Measurements from ENCODE around the gene VWA5B1. TPM values are rescaled to one million over a fixed set of nuclear protein-coding genes. Genes with fewer than 3 reads are reported as not detected.

Gene VWA5B1
- polyA plus RNA-seq, 3 donors = 1.3 to 5.4 (median 1.5) TPM

DNA sequence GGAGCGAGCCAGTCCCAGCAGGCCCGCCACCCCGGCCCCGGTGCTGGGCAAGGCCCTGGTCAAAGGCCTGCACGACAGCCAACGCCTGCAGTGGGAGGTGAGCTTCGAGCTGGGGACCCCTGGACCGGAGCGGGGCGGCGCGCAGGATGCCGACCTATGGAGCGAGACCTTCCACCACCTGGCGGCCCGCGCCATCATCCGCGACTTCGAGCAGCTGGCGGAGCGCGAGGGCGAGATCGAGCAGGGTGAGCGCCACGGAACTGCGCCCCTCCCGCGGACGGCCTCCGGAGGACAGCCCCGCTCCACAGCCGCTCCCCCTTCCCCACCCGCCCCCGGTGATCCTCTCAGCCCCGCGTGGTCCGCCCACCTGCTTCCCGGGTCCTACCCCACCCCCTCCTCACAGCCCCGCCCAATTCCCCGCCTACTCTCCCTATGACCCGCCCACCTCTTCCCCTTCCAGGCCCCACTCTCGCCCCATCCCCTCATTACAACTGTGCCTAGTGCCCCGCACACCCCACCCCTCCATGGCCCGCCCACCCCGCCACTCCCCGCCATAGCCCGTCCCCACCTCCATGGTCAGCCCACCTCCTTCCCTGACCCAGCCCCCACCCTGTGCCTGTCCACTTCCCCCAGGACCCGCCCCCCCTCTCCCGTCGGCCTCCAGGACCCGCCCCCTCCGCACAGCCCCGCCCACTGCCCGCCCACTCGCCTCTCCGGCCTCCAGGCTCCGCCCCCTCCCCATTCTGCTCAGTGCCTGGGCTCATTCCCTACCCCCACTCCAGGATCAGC is 52.7 kb downstream of the VWA5B1 start:
- peak in 8 of 11 donors; percentile 47 to 67 (median 58) for DNase-seq (ENCODE audit: extremely low read depth in 1 of 11, low read depth in 9 of 11, low spot score in 4 of 11)

DNA sequence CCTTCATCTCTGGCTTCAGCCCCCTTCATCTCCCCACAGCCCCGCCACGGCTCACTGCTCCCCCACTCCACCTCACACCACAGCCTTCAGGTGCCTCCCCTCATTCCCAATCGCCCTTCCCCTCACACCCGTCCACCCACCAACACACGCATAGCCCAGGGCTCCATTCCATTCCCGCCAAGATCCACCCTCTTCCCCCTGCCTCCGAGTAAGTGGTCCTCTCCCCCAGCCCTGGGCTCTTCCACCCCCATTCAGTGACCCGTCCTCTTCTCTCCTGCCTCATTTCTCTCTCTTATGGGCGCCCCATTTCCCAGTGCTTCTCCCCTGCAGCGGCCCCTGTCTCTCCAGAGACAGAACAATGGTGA is 53.2 kb downstream of the VWA5B1 start:
- DNase-seq (ENCODE audit: extremely low read depth in 1 of 11, low read depth in 9 of 11, low spot score in 4 of 11) = no peak

DNA sequence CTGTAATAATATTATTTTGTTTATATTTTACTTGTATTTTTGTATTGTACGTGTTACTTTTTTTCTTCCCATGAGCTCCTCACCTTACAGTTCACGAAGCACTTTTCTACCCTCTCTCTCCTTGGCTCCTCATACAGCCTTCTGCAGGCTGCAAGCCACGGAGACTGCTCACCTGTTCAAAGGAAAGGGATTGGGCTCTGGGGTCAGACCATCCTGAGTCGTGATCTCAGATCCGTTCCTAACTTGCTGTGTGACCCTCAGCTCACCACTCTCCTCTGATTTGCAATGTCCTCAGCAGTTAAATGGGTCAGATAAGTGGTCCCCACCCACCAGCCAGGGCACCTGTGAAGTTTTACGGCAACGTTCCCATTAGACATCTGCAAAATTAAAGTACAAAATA is 54.1 kb downstream of the VWA5B1 start:
- DNase-seq (ENCODE audit: extremely low read depth in 1 of 11, low read depth in 9 of 11, low spot score in 4 of 11) = no peak

DNA sequence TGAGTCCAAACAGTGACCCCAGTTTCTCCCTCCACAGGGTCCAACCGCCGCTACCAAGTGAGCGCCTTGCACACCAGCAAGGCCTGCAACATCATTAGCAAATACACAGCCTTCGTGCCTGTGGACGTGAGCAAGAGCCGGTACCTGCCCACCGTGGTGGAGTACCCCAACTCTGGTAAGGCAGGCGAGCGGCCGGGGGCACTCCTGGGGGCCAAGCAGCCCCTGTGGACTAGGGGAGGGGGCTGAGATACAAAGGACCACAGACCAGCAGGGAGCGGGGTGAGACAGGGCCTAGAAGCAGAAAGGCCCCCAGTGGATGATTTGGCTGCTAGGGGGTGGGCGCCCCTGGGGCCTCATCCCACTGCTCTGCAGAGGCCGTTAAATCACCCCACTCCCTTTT is 54.7 kb downstream of the VWA5B1 start:
- DNase-seq (ENCODE audit: extremely low read depth in 1 of 11, low read depth in 9 of 11, low spot score in 4 of 11) = no peak

DNA sequence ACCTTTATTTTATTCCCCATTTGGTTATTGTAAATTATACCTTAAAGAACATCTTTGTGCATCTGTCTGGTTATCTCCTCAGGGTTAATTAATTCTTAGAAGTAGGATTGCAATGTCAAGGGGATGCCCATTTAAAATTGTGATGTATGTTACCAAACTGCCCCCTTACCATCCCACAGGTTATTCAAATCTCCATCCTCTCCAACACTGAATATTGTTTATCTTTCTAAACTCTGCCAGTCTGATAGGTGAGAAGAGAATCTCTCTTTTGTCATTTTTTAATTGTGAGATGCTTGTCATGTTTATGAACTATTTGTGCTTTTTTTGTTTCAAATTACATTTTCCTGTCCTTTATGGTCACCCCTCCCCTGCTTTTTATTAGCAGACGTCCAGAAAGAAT is 55.8 kb downstream of the VWA5B1 start:
- DNase-seq (ENCODE audit: extremely low read depth in 1 of 11, low read depth in 9 of 11, low spot score in 4 of 11) = no peak

DNA sequence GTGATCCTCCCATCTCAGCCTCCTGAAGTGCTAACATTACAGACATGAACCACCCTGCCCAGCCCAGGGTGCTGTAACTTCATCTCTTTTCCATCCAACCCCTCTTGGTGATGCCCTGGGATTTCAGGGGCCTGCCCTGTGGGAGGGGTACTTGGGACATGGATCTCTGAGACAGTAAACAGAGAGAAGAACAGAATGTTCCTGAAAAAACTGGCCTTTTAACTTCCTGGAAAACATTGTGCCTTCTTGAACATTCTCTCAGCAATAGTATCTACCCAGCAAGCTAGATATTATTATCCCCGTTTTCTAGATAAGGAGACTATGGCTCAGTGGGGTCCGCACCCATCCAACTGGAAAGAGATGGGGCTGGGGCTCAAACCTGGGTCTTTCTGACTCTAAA is 57.0 kb downstream of the VWA5B1 start:
- no peak for DNase-seq (ENCODE audit: extremely low read depth in 1 of 11, low read depth in 9 of 11, low spot score in 4 of 11)

DNA sequence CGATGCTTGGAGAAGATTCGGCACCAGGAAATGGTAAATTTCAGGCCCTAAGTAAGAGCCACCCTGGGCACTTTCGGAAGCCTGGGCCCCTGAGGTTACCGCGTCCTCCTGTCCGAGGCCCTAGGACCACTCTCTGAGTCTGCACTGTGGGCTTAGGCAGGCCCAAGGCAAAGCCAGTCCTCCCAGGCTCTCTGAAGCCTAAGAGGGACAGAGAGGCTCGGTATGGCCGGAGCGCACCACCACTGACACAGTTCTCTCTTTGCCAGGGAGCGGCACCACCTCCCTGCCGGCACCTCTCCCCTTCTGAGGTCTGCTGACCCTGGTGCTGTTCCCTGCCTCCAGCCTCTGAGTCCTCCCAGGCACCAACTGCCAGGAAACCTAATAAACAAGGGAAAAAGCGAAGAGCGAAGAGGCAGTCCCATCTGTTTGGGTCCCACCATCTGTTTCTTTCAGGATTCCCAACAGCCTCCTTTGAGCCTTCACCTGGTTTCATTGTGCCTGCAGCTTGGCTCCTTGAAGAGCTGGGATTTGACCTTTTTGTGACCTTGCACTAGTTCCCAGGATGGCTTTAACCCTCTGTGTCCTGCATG is 57.7 kb downstream of the VWA5B1 start:
- DNase-seq (ENCODE audit: extremely low read depth in 1 of 11, low read depth in 9 of 11, low spot score in 4 of 11) = no peak

DNA sequence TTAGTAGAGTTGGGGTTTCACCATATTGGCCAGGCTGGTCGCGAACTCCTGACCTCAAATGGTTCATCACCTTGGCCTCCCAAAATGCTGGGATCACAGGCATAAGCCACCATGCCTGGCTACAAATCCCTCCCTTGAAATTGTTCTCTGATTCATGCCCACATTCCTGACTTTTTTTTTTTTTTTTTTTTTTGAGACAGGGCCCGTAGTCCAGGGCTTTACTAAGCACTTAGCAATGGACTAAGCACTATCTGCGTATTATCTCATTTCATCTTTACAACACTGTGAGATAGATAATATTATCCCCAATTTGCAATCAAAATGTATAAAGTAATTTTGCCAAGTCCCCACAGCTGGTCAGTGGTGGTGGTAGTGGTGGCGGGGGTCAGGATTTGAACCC is 58.9 kb downstream of the VWA5B1 start:
- no peak for DNase-seq (ENCODE audit: extremely low read depth in 1 of 11, low read depth in 9 of 11, low spot score in 4 of 11)

DNA sequence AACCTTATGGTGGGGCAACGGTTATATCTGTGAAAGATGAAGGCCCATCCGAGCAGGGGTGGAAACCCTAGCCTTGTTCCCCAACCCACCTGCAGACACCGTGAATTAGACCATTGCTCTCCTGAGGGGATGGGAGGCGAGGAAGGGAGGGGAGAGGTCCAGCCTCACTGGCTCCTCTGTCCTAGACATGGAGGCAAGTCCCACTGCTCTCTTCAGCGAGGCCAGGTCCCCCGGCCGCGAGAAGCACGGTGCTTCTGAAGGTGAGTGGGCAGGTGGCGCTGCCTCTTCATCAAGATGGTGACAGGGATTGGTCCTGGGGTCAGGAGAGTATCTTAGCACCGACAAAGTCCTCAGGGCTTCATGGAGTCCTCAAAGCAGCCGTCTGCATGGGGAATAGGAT is 59.3 kb downstream of the VWA5B1 start:
- DNase-seq (ENCODE audit: extremely low read depth in 1 of 11, low read depth in 9 of 11, low spot score in 4 of 11) = no peak

DNA sequence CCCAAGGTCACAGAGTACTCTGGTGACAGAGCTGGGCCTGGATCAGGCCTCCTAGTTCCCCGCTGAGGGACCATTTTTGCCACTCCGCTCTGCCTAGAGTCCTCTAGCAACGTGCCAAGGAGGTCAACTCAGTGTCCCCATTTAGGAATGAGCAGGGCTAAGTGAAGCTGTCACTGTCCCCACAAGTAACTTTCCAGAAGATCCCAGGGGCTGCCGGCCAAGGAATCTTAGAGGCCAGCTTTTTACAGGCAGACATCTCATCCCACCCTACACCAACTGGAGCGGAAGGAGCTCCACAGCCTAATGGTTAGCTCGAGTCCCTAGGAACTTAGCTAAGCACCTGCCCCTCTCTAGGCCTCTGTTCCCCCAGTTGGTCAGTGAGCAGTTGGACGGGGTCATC is 59.7 kb downstream of the VWA5B1 start:
- DNase-seq (ENCODE audit: extremely low read depth in 1 of 11, low read depth in 9 of 11, low spot score in 4 of 11) = no peak

DNA sequence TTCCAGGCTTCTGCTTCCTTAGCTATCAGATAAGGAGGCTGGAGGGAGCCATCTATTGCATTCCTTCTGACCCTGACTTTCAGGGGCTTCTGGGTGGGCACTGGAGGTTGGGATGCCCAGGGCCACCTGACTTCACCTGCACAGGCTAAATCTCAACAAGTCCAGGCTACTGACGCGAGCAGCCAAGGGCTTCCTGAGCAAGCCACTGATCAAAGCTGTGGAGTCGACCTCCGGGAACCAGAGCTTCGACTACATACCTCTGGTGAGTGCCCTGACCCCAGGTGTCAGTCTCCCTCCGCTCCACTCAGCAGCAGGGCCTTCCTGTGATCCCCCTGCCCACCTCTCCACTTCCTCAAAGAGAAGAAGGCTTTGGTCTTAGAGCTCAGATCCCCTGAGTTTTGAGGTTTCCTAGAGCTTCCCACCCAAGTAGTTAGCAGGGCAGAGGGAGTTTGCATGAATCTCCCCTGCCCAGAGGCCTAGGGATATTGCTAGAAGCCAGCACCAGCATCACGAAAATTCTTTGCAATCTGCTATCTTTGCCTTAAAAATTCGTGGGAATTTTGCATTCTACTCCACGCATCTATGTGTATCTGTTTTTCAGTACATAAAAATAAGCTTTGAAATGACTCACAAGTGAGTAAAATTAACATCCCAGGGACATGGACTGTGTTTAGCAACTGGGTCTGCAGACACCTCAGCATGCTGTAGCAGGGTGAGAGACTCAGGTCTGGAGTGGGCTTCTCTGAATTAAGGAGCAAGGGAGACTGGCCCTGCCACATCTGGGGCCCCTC is 61.4 kb downstream of the VWA5B1 start:
- no peak for DNase-seq (ENCODE audit: extremely low read depth in 1 of 11, low read depth in 9 of 11, low spot score in 4 of 11)

DNA sequence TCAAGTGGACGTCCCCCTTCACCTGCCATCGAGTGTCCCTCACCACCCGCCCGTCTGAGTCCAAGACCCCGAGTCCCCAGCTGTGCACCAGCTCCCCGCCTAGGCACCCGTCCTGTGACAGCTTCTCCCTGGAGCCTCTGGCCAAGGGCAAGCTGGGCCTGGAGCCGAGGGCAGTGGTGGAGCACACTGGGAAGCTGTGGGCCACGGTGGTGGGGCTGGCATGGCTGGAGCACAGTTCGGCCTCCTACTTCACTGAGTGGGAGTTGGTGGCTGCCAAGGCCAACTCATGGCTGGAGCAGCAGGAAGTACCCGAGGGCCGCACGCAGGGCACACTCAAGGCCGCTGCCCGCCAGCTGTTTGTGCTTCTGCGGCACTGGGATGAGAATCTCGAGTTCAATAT is 63.2 kb downstream of the VWA5B1 start:
- no peak for DNase-seq (ENCODE audit: extremely low read depth in 1 of 11, low read depth in 9 of 11, low spot score in 4 of 11)

DNA sequence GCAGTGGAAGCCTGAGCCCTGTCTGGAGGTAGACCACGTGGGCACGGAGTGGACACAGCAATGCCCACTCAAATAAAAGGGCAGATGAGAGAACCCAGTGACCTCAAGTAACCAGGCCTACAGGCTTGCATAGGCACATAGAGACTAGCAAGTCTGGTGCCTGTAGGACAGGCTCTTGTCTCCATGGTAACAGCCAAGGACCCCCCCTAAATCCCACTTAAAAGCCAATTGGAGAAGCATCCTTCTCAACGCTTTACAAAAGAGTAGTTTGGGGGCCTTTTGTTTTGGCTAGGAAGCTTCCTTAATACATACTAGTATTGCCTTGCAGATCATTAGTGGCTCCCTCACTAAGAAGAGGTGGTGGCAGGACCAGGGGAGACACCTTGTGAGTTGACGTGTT is 63.9 kb downstream of the VWA5B1 start:
- DNase-seq (ENCODE audit: extremely low read depth in 1 of 11, low read depth in 9 of 11, low spot score in 4 of 11) = no peak

DNA sequence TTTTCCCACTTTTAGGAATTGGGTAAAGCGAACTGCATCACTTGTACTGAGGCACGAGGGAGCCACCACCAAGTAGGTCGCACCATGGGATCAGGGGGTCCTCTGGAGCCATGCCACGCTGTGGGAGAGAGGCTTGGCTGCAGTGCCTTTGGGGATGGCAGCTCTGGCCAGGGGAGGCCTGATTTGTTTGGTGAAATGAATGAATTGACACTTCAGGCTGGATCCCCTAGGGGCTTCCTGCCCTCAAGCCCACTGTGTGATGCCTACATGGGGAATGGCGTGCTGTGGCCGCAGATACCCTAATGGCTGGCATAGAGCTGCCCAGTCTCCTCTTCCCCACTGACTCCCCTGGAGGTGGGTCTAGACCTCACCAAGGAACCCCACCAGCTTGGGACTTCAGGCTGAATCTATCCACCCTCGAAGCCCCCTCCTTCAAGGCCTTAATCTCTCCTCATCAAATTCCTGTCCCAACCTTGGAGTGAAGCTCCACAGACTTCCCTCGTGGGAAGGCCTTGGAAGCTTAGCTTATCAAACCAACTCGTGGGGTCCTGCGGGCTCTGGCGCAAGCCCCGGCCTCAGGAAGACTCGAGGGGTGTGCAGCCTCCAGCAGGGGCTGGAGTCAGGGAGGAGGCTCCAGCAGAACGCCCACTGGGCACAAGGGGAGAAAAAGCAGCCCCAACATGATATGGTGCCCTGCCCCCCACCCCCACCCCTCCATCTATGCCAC is 64.6 kb downstream of the VWA5B1 start:
- no peak for DNase-seq (ENCODE audit: extremely low read depth in 1 of 11, low read depth in 9 of 11, low spot score in 4 of 11)

DNA sequence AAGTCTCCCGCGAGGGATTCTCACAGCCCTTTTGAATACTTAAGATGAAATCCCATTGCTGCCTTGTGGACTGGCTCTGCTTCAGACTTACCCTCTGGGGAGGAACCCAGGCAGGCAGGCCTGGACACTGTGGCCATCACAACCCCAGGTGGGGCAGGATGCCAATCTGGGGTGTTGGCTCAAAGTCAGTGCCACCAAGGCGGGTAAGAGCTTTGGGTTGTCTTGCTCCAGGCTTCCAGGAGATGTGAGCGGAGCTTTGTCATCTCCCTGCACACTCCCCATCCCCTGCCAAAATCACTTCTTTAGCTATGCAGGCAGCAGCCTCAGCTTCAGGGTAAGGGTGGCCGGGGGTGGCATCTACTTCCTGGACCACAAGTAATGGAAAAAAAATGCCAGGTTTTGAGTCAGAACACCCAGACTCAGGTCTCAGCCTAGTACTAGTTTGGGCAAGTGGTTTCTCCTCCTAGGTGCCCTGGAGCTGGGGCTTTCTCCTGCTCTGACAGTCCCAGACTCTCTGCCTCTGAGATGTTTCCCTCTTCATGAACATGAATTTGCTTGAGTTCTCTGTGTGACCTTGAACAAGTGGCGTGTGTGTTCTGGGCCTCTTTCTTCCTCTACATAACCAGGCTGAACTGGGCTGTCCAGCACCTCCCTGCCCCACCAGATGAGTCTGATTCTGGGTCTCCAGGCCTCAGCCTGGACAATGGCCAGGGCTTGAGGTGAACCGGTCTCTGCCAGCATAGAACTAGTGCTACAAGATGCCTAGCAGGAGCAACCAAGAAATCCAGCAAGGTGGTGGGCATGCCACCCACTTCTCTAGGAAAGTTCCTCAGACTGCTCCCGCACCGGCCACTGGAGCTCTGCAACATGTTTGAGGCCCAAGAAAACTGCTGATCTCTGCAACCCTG is 65.4 kb downstream of the VWA5B1 start:
- no peak for DNase-seq (ENCODE audit: extremely low read depth in 1 of 11, low read depth in 9 of 11, low spot score in 4 of 11)

DNA sequence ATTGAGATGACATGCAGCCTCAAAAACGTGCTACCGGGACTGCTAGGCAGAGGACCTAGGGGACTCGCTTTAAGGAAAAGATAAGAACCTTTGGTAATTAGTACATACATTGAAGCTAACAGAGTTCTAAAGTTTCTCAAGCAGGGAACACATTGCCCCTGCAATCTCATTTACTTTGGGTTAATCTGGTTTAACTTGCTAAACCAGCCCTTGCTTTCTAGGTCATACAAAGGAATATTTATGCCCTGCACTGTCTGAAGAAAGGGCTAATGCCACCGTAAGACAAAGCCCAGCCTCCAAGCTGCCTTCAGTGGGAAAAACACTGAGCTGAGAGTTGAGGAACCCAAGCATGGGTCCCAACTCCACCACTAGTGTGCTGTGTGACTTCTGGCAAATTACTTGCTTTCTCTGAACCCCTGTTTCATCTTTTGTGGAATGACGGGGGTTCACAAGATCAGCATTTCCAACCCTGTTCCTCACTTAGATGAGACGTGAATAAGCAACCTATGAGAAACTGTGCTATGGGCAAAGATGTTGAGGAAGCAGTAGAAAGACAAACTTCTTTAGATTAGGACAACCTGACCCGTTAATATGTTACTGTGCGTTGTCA is 66.3 kb downstream of the VWA5B1 start:
- no peak for DNase-seq (ENCODE audit: extremely low read depth in 1 of 11, low read depth in 9 of 11, low spot score in 4 of 11)

DNA sequence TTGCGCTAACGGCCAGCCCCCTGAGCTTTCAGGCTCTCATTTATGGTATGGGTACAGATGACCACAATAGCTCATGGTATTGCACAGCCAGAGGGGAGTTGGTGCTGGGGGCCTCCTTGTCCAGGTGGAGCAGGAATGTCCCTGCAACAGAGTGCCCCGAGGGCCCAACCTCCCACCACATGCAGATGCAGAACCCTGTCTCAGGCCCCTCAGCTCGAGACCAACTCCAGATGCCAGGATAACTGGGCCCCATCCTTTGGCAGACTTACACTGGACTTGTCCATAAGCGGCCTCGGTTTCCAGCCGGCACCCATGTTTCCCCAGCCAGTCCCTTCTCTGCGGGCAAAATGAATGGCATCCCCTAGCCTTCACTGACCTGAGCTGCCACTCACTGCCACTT is 67.1 kb downstream of the VWA5B1 start:
- no peak for DNase-seq (ENCODE audit: extremely low read depth in 1 of 11, low read depth in 9 of 11, low spot score in 4 of 11)

DNA sequence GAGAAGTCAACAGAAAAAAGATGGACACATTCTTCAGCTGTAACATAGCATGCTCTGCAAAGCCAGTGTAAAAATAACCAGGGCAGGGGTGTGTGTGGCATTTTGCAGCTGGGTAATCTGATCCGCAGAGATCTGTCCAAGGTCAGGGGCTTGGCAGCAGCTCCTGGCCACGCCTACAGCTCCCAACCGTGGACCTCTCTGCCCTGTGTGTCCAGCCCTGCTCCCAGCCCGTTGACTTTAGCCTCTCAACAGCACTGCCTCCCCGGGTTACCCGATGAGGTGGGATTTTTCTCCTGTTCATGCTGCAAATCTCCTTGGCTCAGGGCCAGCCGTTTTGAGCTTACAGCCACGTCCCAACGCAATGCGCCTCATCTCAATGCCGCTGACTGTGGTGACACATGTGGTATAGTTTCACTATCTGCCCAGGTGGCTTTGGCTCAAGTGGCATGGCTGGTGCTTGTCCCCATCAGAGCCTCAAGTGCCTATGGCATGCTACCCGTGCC is 68.1 kb downstream of the VWA5B1 start:
- DNase-seq (ENCODE audit: extremely low read depth in 1 of 11, low read depth in 9 of 11, low spot score in 4 of 11) = peak in 2 of 11 donors; percentile 40 to 49
